Activated CD4-positive, alpha-beta T cell treated with anti-CD3 and anti-CD28 coated beads, Interleukin-2, Interleukin-4, amounts not matched to agents 100 ng/mL and 50 ng/mL, durations not matched to agents 16 hours and 8 hours (primary cell): ENCODE results near the gene NDC1.
A peak's percentile ranks its signal among the peaks of the same experiment; 100 is the strongest.
"Not testable (repeated sequence)": the region's sequence is repeated elsewhere in the genome, so short reads cannot be mapped to it uniquely, and the experiment has no call there.

Experiments used
- DNase-seq: peaks from one replicate; pipeline ENCODE4 v3.0.0-alpha.2; 2020; ENCODE audit warnings: low spot score

The NDC1 gene

DNA sequence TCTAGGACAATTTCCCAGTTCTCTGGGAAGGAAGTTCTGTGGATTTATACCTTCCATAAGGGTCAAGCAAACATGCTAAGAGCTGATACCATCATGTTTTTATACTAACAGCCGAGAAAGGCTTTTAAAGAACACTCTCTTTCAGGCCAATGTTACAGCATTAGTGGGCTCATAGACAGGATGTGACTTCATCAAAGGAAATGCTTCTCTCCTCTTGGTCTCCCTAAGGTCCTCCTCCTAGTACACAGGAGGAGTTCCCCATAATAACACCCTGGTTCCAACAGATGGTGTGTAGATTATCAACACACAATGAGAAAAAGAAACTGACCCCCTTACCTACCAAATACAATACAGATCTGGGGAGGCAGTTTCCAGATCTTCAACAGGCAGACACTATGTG, 72.4 kb downstream of the NDC1 start:
- peak; percentile 20 for DNase-seq

DNA sequence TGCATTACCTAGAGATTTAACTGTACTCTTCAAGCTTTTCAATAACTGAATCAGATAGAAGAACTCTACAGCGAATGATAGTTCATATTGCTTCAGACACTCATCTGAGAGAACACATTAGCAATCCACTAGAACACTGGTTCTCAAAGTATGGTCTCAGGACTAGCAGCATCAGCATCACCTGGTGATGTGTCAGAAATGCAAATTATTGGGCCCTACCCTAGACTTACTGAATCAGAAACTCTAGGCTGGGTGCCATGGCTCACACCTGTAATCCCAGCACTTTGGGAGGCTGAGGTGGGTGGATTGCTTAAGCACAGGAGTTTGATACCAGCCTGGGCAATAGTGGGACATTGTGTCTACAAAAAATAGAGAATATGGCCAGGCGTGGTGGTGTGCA, 74.2 kb downstream of the NDC1 start:
- no peak for DNase-seq

DNA sequence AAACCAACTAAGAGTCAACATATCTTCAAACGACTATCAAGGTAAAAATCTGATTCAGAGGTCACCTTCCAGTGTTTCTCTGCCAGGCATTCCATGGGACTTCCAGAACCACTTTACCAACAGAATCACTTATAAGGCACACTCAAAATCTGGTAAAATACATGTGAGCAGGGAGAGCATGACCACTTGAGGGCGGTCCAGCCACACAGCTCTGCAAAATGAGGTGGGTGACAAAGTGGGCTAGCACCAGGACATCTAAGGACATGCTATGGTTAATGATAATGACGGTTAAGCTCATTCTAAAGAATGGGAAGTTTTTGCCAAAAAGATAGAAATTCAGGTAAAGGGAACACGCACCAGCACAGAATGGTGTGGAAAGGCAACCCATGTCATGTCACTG, 74.6 kb downstream of the NDC1 start:
- DNase-seq = no peak

DNA sequence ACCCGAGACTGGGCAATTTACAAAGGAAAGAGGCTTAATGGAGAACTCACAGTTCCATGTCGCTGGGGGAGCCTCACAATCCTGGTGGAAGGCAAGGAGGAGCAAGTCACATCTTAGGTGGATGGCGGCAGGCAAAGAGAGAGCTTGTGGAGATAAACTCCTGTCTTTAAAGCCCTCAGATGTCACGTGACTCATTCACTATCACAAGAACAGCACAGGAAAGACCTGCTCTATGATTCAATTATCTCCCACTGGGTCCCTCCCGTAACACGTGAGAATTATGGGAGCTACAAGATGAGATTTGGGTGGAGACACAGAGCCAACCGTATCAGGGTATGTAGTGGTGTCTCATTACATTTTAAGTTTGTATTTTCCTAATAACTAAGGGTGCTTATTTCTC, 77.6 kb downstream of the NDC1 start:
- DNase-seq = not testable (repeated sequence)

DNA sequence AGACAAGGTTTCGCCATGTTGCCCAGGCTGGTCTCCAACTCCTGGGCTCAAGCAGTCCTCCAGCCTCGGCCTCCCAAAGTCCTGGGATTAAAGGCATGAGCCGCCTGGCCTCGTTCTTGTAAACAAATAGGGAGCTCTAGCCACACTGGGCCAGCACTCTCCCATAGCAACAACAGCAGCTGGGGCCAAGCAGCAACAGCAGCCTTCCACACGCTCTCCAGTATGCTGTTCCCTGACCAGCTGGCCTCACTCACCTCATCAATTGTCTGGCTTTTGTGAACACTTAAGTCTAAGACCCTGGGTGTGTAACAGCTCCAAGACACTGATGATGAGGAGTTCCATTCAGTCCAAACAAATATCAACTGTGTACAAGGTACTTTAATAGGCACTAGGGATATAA, 82.2 kb downstream of the NDC1 start:
- no peak for DNase-seq

DNA sequence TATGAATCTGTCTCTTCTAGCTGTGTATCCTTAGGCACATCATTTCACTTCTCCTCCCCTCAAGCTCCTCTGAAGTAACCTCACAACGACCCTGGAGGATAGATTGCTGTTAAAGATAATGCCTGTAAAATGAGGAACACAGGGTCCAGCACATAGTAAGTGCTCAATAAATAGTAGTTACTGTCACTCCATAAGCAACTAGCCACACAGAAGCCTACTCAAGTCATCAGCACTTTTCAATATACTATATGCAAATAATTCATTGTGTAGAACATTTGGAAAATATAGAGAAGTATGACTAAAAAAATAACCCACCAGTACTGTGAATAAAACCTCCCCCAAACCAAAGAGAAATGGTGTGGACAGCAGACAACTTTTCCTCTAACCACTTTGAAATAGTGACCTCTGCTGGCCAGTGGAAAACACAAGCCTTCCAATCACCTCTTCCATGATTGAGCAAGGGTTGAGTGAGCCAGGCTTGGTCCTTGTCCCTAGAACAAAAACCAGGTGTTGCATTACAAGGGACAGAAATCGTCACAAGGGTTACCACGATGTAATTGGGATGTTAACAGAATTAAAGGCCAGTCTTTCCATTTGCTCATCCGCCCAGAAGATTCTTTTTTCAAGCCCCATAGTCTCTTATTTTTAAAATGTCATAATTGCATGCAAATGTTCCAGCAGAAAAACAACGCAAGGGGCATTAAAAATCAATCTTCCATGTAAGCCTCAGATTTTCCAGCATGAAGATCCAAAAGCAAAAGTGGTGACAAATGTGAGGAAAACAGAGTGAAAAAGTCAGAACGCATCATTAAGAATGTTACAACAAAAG, 83.4 kb downstream of the NDC1 start:
- peak; percentile 35 for DNase-seq

DNA sequence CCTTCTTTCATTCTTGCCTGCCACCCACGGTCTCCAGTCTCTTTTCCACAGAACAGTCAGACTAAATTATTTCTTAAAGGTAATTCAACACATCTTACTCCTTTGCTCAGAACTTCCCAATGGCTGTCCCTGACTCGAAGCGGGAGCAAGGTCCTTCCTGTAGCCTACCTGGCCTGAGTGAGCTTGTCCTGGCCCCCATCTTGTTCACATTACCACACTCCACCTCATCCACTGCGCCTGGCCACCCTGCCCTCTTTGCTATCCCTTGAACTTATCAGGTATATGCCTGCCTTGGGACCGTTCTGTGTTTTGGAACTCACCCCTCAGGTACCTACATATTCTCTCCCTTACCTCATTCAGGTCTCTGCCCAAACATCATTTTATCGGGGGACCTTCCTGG, 85.8 kb downstream of the NDC1 start:
- no peak for DNase-seq

DNA sequence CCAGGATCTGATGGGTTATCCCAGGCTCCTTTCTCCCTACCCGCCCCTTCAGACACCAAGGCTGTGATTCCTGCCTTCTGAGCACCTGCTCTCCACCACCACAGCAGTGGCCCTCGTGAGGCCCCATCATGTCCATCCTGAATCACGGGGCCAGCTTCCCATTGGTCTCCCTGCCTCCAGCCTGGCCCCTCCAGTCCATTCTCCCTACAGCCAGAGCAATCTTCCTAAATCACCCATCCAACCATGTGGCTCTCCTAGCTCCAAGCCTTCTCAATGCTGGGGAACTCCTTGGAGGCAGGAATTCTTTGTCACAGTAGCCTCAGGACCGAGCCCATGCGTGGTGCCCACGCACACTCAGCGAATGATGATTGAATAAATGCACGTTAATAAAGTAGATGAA, 90.3 kb downstream of the NDC1 start:
- DNase-seq = no peak

DNA sequence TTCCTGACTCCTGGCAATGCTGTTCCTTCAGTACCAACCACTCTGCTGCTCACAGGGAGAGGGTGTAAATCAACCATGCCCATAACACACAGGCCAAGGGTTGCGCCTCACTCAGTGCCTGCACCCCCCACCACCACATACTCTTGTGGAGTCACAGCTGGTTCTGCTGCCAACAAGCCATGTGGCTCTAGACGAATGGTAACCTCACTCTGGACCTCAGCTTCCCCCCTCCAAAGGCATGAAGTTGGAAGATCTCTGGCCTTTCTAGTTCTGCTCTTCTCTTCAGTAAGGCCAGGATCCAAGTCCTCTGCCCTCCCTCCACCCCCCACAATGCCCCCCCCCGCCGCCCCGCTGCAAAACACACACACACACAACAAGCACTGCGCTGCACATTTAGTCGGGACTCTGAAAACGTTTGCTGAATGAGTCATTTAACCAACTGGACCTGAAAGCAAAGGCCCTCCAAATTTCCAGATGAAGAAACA, 97.4 kb downstream of the NDC1 start:
- no peak for DNase-seq

DNA sequence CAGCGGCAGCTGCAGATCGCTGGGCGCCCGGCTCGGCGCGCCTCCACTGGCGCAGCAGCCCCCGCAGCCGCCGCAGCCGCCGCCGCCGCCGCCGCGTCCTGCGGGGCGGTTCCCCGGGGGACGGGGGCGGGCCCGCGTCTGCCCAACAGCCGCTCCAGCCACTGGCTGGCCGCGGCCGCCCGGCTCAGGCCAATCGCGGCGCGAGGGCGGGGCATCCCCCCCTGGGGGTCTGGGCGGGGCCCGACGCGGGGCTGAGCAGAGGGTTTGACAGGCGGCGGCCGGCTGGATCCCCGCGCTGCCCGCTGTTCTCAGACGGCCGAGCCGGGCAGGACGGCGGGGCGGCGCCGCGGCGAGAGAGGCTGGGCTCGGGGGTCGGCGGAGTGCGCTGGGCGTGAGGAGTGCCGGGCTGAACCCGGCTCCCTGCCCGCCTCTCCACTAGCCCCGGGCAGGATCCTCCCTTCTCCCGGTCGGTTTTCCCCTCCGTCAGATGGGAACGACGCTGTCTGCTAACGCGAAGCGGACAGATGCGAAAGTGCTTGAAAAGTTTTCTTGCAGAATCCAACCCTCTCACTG, 98.9 kb downstream of the NDC1 start, which contains the start of gene GLIS1:
Gene GLIS1 (minus strand): TSS at position 56 of the 573 bp plus-strand sequence. CDS start 1,100 bp downstream, outside the sequence.
- peak; percentile 62 for DNase-seq

DNA sequence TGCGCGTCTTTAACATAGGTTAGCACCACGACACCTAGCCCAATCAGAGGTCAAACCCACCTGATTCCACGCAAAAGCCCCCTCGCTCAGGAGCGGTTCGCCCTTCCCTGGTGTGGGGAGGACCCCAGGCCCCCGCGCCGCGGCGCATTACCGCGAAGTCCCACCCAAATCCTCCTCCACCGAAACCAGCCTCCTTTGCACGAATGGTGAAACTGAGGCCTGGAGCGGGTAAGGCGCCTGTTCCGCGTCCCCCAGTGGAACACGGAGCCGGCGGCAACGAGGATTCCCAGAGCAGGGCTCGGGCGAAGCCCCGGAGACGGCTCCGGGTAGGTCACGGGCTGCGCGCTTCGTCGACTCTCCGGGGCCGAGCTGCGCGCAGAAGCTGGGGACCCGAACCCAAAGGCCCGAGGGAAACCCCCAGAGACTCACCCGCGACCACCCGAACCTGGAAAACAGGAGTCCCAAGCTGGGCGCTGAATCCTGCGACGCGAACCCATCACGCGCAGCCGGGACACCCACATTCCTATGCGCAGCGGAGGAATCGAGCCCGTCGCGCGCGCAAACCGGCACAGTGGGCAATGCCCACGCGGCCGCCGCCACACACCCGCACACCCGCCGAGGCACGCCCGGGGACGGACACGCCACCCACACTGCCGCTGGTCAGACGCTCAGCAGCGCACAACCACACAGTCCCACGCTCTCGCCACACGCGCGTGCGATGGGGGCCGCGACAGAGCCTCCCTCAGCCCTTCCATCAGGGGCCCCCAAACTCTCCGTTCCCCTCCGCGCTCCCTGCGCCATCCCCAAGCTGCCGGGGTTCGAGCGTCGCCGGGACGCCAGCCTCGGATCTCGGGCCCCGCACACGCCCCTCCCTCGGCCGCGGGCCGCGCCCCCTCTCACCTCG, 99.6 kb downstream of the NDC1 start:
- DNase-seq = no peak

DNA sequence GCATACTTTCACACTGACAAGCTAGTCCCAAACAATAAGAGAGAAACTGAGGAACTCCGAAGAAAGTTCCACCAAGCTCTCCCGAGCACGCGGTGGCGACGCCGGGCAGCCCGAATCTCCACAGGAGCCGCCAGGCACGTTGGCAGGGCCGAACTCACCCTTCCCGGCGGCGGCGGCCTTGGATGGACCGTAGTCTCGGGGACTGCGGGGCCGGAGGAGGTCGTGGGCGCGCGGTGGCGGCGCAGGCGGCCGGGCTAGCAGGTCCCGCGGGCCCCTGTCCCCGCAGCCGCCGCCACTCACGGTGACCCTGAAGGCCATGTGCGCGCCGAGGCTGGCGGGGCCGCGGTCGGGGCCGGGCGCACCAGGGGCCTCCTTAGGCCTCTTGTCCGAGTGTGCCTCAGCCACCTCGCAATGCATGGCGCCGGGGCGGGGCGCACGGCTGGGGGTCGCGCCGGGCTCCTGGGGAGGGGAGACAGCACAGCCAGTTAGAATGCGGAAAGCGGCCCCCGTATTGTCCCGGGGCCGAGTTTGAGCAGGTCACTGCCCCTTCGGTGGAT, 100.4 kb downstream of the NDC1 start:
- DNase-seq = no peak

DNA sequence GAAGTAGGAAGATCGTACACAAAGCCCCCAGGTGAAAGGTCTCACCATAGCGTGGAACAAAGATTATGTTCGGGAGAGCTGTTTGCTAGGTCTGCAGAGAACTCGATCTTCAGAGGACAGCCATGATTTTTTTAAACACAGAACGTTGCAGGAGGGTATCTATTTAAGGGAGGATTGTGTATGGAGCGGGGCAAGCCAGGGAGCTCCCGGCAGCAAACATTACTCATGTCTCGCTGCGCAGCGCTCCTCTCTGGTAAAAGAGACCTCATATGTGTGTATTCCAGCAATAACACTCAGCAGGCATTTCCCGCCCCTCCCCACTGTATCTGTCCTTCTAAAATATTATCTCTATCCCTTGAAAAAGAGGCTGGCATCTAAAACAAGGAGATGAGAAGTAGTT, 101.8 kb downstream of the NDC1 start:
- DNase-seq = no peak

DNA sequence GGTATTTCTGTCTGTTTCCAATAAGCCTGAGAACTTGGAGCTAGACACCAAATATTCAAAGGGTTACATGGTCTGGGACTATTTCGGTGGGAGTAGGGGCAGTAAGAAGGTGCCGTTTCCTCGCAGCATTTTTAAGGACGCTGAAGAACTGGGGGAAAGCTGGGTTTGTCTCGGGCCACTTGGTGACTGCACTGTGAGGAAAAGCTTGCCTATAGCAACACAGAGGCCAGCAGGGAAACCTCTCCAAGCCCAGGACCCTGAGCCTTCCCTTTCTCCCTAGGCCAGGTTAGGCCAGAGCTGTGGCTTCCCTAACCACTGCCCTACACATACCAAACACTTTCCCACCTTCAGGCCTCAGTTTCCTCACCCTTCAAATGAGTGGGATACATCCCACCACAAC, 102.4 kb downstream of the NDC1 start:
- DNase-seq = no peak

DNA sequence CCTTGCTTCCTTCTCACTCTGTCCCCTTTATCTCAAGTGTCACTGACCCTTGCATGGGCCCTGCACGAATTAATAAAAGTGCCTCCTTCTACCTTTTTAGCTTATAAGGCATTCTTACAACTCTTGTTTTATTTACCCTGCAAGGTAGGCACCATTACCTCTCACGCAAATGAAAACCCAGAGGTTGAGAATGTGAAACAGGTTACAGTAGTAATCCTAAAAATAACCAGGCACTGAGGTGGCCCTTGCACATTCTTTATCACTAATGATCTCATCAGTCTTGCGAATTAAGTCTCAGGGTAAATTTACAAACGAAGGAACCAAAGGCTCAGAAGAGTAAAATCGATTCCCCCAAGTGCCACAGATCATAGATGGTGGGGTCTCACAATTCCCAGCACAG, 102.8 kb downstream of the NDC1 start:
- DNase-seq = no peak

DNA sequence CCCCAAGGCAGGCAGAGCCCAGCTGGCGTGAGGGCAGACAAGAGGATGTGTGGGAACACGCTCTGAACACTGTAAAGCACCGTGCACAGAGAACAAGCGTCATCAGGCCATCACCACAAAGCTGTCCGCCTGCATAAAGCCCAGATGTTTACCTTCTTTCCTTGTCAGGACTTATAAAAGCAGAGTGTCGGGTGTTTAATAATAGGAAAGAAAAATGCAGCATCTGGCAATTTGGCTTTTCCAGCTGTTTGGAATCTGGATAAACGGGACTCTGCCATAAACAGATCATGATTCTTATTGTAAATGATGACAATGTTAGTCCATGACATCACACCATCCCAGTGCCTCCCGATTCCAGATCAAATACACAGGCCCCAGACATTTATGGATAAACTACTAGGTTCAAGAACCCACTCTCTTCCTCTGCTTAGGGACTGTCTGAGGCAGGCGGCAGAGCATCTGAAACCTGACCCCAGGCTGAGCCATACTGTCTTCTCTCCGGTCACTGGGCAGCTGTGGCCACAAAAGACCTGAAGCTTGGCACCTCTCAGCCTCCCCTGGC, 103.4 kb downstream of the NDC1 start:
- DNase-seq = no peak

DNA sequence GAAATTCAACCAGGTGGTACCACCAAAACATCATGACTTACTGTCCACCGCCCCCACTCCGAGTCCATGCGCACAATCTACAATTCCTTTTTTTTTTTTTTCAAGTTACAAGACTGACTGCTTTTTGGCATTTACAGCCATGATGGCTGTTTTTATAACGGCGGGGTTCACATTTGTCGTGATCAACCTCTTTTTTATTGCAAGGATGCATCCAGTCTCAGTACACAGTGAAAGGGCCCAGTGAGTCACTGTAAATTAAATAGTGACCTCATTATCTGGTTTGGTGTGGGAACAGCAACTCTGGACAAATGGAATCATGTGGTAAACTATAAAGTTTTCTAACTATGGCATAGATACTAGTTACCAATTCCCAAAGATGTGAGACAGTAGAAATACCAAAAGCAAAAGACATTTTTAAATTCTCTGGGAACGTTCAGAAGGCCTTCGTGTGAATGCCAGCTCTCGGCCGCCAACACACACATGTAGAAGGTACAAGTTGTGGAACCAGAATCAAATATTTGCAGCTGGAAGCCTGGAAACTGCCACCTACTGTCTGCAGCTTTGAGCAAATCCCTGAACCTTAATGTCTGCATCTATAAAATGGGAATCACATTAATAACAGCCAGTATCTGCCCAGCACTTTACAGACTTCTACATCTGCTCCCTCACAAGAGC, 104.0 kb downstream of the NDC1 start:
- no peak for DNase-seq

DNA sequence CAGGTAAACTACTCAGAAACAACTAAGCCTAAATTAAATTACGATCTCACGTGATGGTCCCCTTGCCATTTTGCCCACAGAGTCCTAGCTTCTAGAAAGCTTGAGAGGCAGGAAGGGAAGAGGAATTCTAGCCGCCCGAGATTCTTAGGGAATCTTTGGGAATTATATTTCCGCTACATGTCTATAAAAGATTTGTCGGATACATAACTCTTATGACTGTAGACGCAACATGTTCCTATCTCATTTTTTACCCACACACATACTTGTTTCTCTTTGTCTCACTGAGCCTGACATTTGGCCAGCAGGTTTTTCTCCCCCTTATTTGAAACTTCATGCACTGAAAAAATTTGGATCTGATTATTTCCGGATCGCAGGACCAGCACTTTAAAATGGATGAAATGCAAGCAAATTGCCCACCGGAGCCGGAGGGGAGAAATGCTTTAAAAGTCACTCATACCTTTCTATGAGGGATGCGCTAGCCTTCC, 104.6 kb downstream of the NDC1 start:
- no peak for DNase-seq

DNA sequence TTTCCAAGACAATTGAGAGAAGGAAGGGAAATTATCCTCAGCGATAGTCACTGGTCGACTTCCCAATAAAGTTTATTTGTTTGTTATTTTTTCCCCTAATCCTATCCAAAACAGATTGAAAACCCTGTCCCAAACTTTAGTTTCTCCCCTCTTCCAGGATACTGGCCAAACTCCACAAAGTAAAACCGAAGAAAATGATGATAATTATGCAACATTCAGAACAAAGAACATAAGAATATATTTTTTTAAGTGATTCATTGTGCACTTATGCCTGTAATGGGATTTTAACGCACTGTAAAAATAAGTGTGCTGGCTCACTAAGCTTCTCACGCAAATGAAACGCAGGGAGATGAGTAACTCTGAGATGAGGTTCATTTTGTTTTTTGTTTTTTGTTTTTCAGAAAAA, 105.2 kb downstream of the NDC1 start:
- no peak for DNase-seq

DNA sequence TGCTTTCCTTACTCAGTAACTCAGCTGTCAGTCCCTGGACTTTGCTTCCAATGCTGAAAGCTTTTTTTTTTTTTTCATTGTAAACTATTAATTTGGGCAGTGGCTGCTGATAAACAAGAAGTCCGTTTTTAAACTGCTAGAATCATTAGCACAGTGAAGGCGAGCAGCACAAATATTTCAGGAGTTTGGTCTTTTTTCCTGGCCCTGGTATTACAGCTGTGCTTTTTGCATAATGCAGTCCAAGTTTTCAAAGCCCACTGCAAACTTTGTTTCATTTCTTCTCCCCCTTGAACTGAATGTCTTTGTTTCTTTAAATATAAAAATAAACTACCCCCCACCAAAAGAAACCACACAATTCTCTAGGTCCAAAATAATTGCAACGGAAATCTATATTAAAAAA, 105.7 kb downstream of the NDC1 start:
- DNase-seq = no peak

DNA sequence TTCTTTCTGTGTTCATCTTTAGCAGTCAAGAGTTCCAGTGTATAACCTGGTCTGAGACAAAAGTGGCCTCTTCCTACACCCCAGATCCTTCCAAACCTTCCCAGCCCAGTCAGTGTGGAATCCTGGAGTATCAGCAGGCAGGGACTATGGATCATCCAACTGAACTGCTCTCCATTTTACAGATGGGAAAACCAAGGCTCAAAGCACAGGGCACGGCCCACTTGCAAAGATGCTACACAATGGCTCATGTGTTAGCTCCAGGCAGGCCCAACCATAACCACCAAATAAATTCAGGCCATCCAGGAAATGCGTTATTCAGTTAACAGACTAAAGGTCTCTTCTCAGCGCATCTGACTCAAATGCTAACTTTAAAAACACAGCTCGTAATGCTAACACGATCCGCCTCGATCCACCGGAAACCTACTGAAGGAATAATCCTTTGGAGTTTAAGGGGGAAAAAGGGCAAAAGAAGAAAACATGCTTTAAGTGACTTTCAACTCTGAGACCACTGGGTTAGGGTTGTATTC, 106.3 kb downstream of the NDC1 start:
- no peak for DNase-seq
